Erythroblast (primary cell): ENCODE measurements around the gene SQOR.
A peak's percentile ranks its signal among the peaks of the same experiment; 100 is the strongest.

Experiments
- DNase-seq, 2 experiments: peaks; one replicate each; lab custom pipeline; 2025; lab: John Stamatoyannopoulos, UW
- GATA1 ChIP-seq: IDR thresholded peaks from 2 replicates; pipeline ENCODE4 v1.6.1; 2011; ENCODE audit warnings: low read depth, mild to moderate bottlenecking, control low read depth, low read length, moderate library complexity
- POLR2A ChIP-seq: IDR thresholded peaks from 2 replicates; pipeline ENCODE4 v1.6.1; 2011; ENCODE audit warnings: mild to moderate bottlenecking, low read length

Gene SQOR

GRCh38 chr15:45634432-45635190 is at the start of gene SQOR:
TSS of gene SQOR (plus strand) at chr15:45635029. CDS start at chr15:45658924, 23,895 bp downstream.
- DNase-seq = peak; percentile 51 to 55

GRCh38 chr15:45585069-45585791 is 49.6 kb upstream of the SQOR start:
- TF ChIP-seq POLR2A = no peak
- TF ChIP-seq GATA1 = no peak

More at GRCh38 chr15:45634432-45635190, at the start of gene SQOR:
- TF ChIP-seq POLR2A = peak; percentile 56
- no peak for TF ChIP-seq GATA1

GRCh38 chr15:45586125-45586524 is 48.7 kb upstream of the SQOR start:
- DNase-seq = no peak
- TF ChIP-seq GATA1 (no peak), POLR2A (no peak)

More at GRCh38 chr15:45585069-45585791, 49.6 kb upstream of the SQOR start:
- no peak for DNase-seq

GRCh38 chr15:45586601-45587094 is 48.2 kb upstream of the SQOR start:
- no peak for DNase-seq
- no peak for TF ChIP-seq GATA1
- TF ChIP-seq POLR2A = no peak

GRCh38 chr15:45587095-45587862 is 47.5 kb upstream of the SQOR start, which contains the start of gene BLOC1S6:
TSS of gene BLOC1S6 (plus strand) at chr15:45587379. CDS start at chr15:45587444, 65 bp downstream.
- DNase-seq = peak; percentile 97
- TF ChIP-seq POLR2A = peak; percentile 95
- TF ChIP-seq GATA1 = no peak

GRCh38 chr15:45587863-45588170 is 47.0 kb upstream of the SQOR start:
- no peak for DNase-seq
- TF ChIP-seq GATA1 = no peak
- TF ChIP-seq POLR2A = no peak

- TF ChIP-seq POLR2A = no peak
- TF ChIP-seq GATA1 = no peak
- peak; percentile 67 to 72 for DNase-seq
Observed at GRCh38 chr15:45588219-45588875, 46.5 kb upstream of the SQOR start.

- TF ChIP-seq POLR2A (no peak), GATA1 (no peak)
- DNase-seq = peak in 1 of 2 experiments; percentile 16
Observed at GRCh38 chr15:45589256-45589655, 45.6 kb upstream of the SQOR start.

GRCh38 chr15:45594319-45594718 is 40.5 kb upstream of the SQOR start:
- no peak for TF ChIP-seq POLR2A
- TF ChIP-seq GATA1 = no peak

GRCh38 chr15:45594835-45595530 is 39.8 kb upstream of the SQOR start:
- no peak for DNase-seq
- TF ChIP-seq POLR2A = no peak

More at GRCh38 chr15:45594319-45594718, 40.5 kb upstream of the SQOR start:
- DNase-seq = no peak

GRCh38 chr15:45603881-45604280 is 30.9 kb upstream of the SQOR start:
- no peak for DNase-seq
- TF ChIP-seq GATA1 = no peak
- TF ChIP-seq POLR2A = no peak

GRCh38 chr15:45604326-45604725 is 30.5 kb upstream of the SQOR start:
- TF ChIP-seq POLR2A (no peak), GATA1 (no peak)
- DNase-seq = no peak

- TF ChIP-seq GATA1 (no peak), POLR2A (no peak)
- DNase-seq = no peak
Observed at GRCh38 chr15:45606413-45606812, 28.4 kb upstream of the SQOR start.
